VCaP (cell line): ENCODE results near the gene KLF11.

Experiments
- H3K27ac ChIP-seq: fragments of 450-650 bp; 2 replicates; pipeline ENCODE4 v1.5.1; 2017
- TF ChIP-seq, protein P1 (sequence below): fragments of 450-650 bp; conservative IDR thresholded peaks from 2 replicates; pipeline ENCODE4 v1.5.1; 2017; ENCODE audit warnings: mild to moderate bottlenecking, moderate library complexity

Gene KLF11

GRCh38 chr2:10016001-10016801 is 27.1 kb upstream of the KLF11 start:
- TF ChIP-seq, protein P1, sequence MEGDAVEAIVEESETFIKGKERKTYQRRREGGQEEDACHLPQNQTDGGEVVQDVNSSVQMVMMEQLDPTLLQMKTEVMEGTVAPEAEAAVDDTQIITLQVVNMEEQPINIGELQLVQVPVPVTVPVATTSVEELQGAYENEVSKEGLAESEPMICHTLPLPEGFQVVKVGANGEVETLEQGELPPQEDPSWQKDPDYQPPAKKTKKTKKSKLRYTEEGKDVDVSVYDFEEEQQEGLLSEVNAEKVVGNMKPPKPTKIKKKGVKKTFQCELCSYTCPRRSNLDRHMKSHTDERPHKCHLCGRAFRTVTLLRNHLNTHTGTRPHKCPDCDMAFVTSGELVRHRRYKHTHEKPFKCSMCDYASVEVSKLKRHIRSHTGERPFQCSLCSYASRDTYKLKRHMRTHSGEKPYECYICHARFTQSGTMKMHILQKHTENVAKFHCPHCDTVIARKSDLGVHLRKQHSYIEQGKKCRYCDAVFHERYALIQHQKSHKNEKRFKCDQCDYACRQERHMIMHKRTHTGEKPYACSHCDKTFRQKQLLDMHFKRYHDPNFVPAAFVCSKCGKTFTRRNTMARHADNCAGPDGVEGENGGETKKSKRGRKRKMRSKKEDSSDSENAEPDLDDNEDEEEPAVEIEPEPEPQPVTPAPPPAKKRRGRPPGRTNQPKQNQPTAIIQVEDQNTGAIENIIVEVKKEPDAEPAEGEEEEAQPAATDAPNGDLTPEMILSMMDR = no peak
- H3K27ac ChIP-seq = no peak overlapping the region

- no peak overlapping the region for H3K27ac ChIP-seq
- TF ChIP-seq, protein P1 = no peak
These were observed 26.5 kb upstream of the KLF11 start for GRCh38 chr2:10016802-10017258.

- TF ChIP-seq, protein P1 = no peak
- no peak overlapping the region for H3K27ac ChIP-seq
These were observed 25.9 kb upstream of the KLF11 start for GRCh38 chr2:10017313-10017941.

GRCh38 chr2:10019174-10019573 is 24.2 kb upstream of the KLF11 start:
- no peak overlapping the region for H3K27ac ChIP-seq
- TF ChIP-seq, protein P1 = no peak

DNA sequence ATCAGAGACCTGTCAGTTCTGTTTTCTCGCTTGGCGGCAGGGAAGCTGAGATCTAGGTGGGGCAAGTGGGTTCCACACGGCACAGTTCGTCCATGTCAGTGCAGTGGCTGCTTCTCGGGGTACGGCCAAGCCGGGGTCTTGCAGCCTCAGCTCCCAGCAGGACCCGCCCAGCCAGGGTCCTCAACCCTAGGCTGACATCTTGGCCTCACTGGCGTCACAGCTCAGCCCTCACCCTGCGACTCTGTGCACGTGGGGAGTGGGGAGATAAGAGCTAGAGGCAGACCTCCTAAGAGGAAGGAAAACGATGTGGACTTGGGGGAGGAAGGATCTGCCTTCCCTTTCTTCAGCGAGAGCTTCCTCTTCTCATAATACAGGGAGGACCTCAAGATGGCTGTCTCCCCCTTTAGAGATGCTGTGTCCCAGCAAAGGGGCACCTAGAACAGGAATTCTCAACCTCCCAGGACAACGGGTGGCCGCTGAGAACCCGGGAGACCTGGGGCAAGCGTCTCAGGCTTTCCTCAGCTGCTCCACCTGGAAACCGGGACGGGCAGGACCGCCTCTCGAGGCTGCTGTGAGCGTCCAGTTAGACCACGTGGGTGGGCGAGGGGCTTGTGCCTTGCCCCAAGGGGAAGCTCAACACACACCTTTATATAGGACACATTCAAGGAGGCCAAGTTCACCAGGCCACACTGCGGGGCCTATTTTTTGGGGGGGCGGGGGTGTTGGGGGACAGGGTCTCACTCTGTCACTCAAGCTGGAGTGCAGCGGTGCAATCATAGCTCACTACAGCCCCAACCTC is 23.5 kb upstream of the KLF11 start:
- TF ChIP-seq, protein P1 = no peak
- H3K27ac ChIP-seq = no peak overlapping the region

DNA sequence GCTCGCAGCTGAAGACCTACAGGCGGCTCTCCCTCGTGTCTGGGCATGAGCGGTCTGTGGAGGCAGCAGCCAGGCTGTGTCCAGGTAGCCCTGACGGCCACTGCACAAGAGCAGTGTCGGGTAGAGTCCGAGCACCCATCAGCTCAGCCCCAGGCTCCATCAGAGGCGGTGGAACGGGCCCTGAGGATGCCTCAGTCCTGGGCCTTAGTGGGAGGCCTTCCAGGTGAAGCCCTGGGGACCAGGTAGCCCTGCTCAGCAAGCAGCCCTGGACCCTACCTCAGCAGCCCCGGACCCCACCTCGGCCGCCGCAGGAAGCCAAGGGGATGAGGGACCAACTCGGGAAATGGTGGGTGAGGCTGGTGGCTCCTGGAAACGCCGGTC is 21.3 kb upstream of the KLF11 start:
- H3K27ac ChIP-seq = peak overlapping the region; percentile 35
- TF ChIP-seq, protein P1 = no peak

DNA sequence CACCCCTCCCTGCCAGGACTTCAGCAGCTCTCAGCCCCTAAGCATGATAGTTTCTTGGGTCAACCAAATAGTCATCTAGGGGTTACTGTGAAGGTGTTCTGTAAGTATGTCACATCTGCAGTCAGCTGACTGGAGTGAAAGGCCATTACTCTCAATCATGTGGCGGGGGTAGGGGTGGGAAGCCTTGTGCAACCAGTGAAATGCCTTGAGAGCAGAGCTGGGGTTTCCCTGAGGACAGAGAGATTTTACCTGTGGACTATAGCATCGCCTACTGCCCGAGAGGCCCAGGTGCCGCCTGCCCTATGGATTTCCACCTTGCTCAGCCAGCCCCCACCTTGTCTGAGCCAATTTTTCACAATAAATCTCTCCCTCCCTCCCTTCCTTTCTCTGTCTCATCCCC is 20.9 kb upstream of the KLF11 start:
- H3K27ac ChIP-seq = no peak overlapping the region; the same call in 1 of the 2 replicates
- TF ChIP-seq, protein P1 = no peak
